Esophagus muscularis mucosa (tissue), 4 donors: ENCODE measurements around the gene HOMER3. TPM values are rescaled to one million over a fixed set of nuclear protein-coding genes. Genes with fewer than 3 reads are reported as not detected.
"Not testable (repeated sequence)": the region's sequence is repeated elsewhere in the genome, so short reads cannot be mapped to it uniquely, and the experiment has no call there.

Experiments
- DNase-seq: peaks from one replicate; pipeline ENCODE4 v3.0.0-alpha.2; 2017; ENCODE audit errors: extremely low spot score
- H3K27ac ChIP-seq, 4 donors: fragments of 200-600 bp; sonication (generic); replicated peaks in 1 of 4; 1 replicate in 3 of 4; 2 replicates in 1 of 4; pipeline ENCODE4 v1.5.1; 2016 to 2019; ENCODE audit warnings: mild to moderate bottlenecking in 1 of 4
- H3K27me3 ChIP-seq, 4 donors: fragments of 200-600 bp; sonication (generic); one replicate each; pipeline versions ENCODE4 v1.5.1 to v1.6.0; 2016 to 2019
- H3K36me3 ChIP-seq, 4 donors: fragments of 200-600 bp; sonication (generic); one replicate each; pipeline ENCODE4 v1.5.1; 2016 to 2019
- H3K4me1 ChIP-seq, 4 donors: fragments of 200-600 bp; sonication (generic); one replicate each; pipeline ENCODE4 v1.5.1; 2016 to 2019
- H3K4me3 ChIP-seq, 4 donors: fragments of 200-600 bp; sonication (generic); 1 replicate in 2 of 4; 2 replicates in 2 of 4; pipeline ENCODE4 v1.5.1; 2016 to 2019; ENCODE audit warnings: mild to moderate bottlenecking in 4 of 4, moderate library complexity in 1 of 4
- H3K9me3 ChIP-seq, 4 donors: fragments of 200-600 bp; sonication (generic); 1 replicate in 3 of 4; 2 replicates in 1 of 4; pipeline ENCODE4 v1.5.1; 2016 to 2019
- CTCF ChIP-seq, 3 experiments: fragments of 200-600 bp in 2 of 3; fragments of 450-650 bp in 1 of 3; sonication (generic) in 2 of 3; IDR thresholded peaks; one replicate each; pipeline ENCODE4 v1.5.1; 2017 to 2019; ENCODE audit warnings: antibody characterized with exemption in 3 of 3, mild to moderate bottlenecking in 2 of 3, moderate library complexity in 1 of 3
- EP300 ChIP-seq: sonication (generic); formaldehyde crosslinking; IDR thresholded peaks from one replicate; pipeline ENCODE4 v1.6.1; 2017; ENCODE audit warnings: antibody characterized with exemption
- POLR2A ChIP-seq: fragments of 450-650 bp; IDR thresholded peaks from one replicate; pipeline ENCODE4 v1.6.1; 2017; ENCODE audit warnings: antibody characterized with exemption, moderate library complexity, mild to moderate bottlenecking, low read depth
- POLR2AphosphoS5 ChIP-seq, 2 donors: sonication (generic); formaldehyde crosslinking; IDR thresholded peaks; one replicate each; pipeline ENCODE4 v1.6.1; 2017; ENCODE audit warnings: antibody characterized with exemption in 2 of 2
- WGBS: methylation state at CpG from one replicate; pipeline ENCODE4 v1.1.5; 2018; 5-methylcytosine and 5-hydroxymethylcytosine counted together
- intact Hi-C: fragments of 100-400 bp; cut with DNase I; formaldehyde crosslinking; loops from one replicate; pipeline ENCODE4 v1.15.1; 2023
- total RNA-seq, 4 donors: library from RNA; depleted of rRNA; stranded (reverse); fragments of >200 nt; gene quantifications; one replicate each; pipeline versions ENCODE4 v1.1.0 to v1.2.1, GENCODE V29; 2016

HOMER3 gene
- total RNA-seq, 4 donors from 2014 or later: 26.7 to 47.8 (median 39.1) TPM

- H3K27ac ChIP-seq: no peak overlapping the region
- WGBS: 88% methylated on average over 9 of the region's 26 CpGs
- intact Hi-C loops: no loop called here
- no peaks in the 10 kb centered on the region for H3K27me3 ChIP-seq
- H3K4me3 ChIP-seq: no peak overlapping the region
- no peaks in the 10 kb centered on the region for H3K9me3 ChIP-seq
- peaks cover 22 to 93% (median 81%) of the 10 kb centered on the region in 4 donors for H3K36me3 ChIP-seq
- H3K4me1 ChIP-seq: no peaks in the 10 kb centered on the region
- DNase-seq: no peak
- TF ChIP-seq CTCF (IDR thresholded peaks at IDR 0.05) (no peak), EP300 (no peak), POLR2A (no peak)
Observed at GRCh38 chr19:18905513-18906236, 35.3 kb downstream of the HOMER3 start.

DNA sequence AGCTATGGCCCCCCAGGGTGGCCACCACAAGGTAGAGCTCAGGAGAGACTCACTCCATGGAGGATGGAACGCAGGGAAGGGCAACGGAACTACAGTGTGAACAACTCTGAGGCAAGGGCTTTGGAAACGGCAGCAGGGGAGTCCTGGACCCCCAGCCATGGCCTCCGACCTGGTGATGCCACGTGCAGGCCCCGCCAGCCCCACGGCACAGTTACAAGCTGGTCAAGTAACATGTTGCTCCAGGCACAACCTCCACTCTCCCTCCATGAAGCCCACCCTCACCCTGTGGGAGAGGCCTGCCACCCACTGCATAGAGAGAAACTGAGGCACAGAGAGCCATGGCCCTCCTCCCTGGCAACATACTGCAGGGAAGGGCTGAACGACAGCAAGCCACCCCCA, 36.0 kb downstream of the HOMER3 start:
- no peaks in the 10 kb centered on the region for H3K4me1 ChIP-seq
- H3K36me3 ChIP-seq: peaks cover 26 to 93% (median 83%) of the 10 kb centered on the region in 4 donors
- intact Hi-C loops: no loop called here

DNA sequence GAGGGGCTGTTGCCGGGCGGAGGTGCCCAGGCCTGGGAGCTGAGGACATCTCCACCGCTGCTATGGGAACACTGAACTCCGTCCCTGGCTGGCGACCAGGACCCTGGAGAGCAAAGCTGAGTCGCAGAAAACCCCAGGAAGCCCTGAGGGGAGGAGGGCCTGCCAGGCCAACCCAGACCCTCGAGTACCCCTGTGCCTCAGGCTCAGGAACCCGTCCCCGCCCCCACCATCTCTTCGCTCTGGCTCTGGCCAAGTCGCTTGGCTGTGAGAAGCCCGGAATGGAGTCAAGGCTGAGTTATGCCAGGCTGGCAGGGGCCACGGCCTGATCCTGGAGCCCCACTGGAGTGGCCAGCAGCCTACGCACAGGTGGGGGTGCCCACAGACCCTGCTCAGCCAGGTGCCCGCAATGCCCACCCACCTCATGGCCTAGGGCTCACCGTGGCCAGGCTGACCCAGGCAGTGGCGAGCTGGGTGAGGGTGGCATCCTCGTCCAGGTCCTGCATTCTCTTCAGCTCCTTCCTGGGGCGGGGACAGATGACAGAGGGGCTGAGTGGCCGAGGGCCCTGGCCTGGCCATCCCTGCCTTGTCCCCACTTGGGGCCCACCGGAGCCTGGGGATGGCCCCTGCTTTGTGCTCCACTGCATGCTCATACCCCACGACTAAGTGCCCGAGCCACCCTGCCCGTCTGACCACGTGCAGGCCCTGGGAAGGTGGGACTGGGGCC, 36.5 kb downstream of the HOMER3 start:
- 88% methylated on average over 10 of the region's 25 CpGs for WGBS
- no peak for DNase-seq
- Histone ChIP-seq H3K27ac (no peak overlapping the region), H3K4me1 (no peaks in the 10 kb centered on the region), H3K36me3 (peaks cover 32 to 94% (median 84%) of the 10 kb centered on the region in 4 donors), H3K27me3 (no peaks in the 10 kb centered on the region), H3K9me3 (no peaks in the 10 kb centered on the region), H3K4me3 (no peak overlapping the region)
- TF ChIP-seq CTCF (IDR thresholded peaks at IDR 0.05) (no peak), EP300 (no peak), POLR2A (no peak), POLR2AphosphoS5 (IDR thresholded peaks at IDR 0.05) (no peak)
- intact Hi-C loops: no loop called here

More for the DNA sequence above, 36.0 kb downstream of the HOMER3 start:
- H3K27ac ChIP-seq: no peak overlapping the region
- no peaks in the 10 kb centered on the region for H3K9me3 ChIP-seq
- TF ChIP-seq POLR2A (no peak), CTCF (IDR thresholded peaks at IDR 0.05) (no peak), EP300 (no peak), POLR2AphosphoS5 (IDR thresholded peaks at IDR 0.05) (no peak)
- no peak overlapping the region for H3K4me3 ChIP-seq
- 79% methylated on average over 8 of the region's 8 CpGs for WGBS
- no peak for DNase-seq
- no peaks in the 10 kb centered on the region for H3K27me3 ChIP-seq

DNA sequence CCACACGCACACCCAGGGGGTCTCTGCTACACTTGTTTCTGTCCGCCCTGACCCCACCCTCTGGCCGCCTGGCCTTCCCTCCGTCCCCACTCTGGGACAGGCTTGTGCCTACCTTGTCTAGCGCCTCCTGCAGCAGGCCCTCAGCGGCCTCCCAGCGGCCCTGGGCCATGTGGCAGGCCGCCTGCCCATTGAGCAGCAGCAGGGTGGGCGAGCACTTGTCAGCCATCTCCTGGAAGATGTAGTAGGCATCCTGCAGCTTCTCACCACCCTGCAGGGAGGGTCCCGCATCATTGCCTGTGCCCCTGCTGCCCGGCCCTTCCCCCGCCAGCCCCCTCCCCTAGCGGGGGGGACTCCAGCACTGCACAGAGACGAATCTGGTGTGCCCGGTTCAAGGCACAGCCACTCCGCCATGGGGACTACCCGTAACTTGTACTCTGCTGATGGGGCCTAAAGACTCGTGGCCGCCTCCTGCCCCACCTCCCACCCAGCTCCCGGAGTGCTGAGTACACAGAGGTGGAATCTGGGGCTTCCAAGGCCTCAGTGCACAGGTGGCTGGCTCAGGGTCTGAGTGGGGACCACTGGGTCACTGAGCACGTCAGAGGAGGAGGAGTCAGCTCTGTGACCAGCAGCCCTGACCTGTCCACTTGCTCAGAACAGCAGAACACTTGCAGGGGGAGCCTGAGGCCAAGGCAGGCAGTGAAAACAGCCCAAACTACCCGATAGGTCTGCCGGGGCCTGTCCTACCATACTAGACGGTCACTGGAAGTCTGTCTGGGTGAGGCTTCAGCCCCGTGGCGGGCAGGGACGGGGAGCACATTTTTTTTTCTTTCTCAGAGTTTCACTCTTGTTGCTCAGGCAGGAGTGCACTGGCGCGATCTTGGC, 37.6 kb downstream of the HOMER3 start:
- TF ChIP-seq EP300 (no peak), CTCF (IDR thresholded peaks at IDR 0.05) (no peak), POLR2A (no peak)
- peaks cover 38 to 96% (median 86%) of the 10 kb centered on the region in 4 donors for H3K36me3 ChIP-seq
- no peak for DNase-seq

DNA sequence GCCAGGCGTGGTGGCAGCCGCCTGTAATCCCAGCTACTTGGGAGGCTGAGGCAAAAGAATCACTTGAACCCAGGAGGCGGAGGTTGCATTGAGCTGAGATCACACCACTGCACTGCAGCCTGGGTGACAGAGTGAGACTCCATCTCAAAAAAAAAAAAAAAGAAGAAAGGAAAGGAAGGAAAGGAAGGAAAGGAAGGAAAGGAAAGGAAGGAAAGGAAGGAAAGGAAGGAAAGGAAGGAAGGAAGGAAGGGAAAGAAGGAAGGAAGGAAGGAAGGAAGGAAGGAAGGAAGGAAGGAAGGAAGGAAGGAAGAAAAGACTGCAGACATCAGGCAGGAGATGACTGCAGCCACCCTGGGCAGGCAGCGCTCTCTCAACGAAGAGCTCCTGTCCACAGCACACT, 38.5 kb downstream of the HOMER3 start:
- H3K36me3 ChIP-seq: peaks cover 38 to 92% (median 80%) of the 10 kb centered on the region in 4 donors
- H3K27me3 ChIP-seq, H3K27ac ChIP-seq, H3K4me3 ChIP-seq, intact Hi-C loops, H3K9me3 ChIP-seq, DNase-seq, H3K4me1 ChIP-seq: not testable (repeated sequence)
- 96% methylated on average over 5 of the region's 5 CpGs for WGBS

More for the DNA sequence above, 37.6 kb downstream of the HOMER3 start:
- H3K27ac ChIP-seq: no peak overlapping the region
- no peaks in the 10 kb centered on the region for H3K9me3 ChIP-seq
- intact Hi-C loops: no loop called here
- H3K27me3 ChIP-seq: no peaks in the 10 kb centered on the region
- no peak overlapping the region for H3K4me3 ChIP-seq
- WGBS: 86% methylated on average over 15 of the region's 29 CpGs
- no peaks in the 10 kb centered on the region for H3K4me1 ChIP-seq
